Testis (tissue), 2 donors: Measurements from ENCODE around the gene BTBD2.

Experiments
- CTCF ChIP-seq, 3 experiments: fragments of 450-650 bp in 2 of 3; fragments of 200-600 bp in 1 of 3; sonication (generic) in 1 of 3; IDR thresholded peaks; one replicate each; pipeline ENCODE4 v1.5.1; 2016 to 2019; ENCODE audit warnings: antibody characterized with exemption in 3 of 3, mild to moderate bottlenecking in 2 of 3, moderate library complexity in 1 of 3
- POLR2A ChIP-seq: fragments of 450-650 bp; IDR thresholded peaks from one replicate; pipeline ENCODE4 v1.6.1; 2017; ENCODE audit warnings: antibody characterized with exemption, mild to moderate bottlenecking, moderate library complexity

- TF ChIP-seq CTCF (IDR thresholded peaks at IDR 0.05) (no peak), POLR2A (no peak)
Observed at GRCh38 chr19:2018752-2019151, 3.2 kb upstream of the BTBD2 start.
